ENCODE results near the gene NR2F1.
A peak's percentile ranks its signal among the peaks of the same experiment; 100 is the strongest.

The NR2F1 gene

GRCh38 chr5:93580927-93581445, 2.0 kb upstream of the NR2F1 start, which contains the start of gene NR2F1-AS1:
TSS of gene NR2F1-AS1 (minus strand) at chr5:93581219.
- peak within 1 kb of the TSS; percentile 89 for H2AFZ ChIP-seq (ENCODE audit: low read depth, low read length, severe bottlenecking)
- no peaks in the 10 kb centered on the region for H3K79me2 ChIP-seq (ENCODE audit: insufficient read depth, low read length)
- H4K20me1 ChIP-seq (ENCODE audit: low read depth, low read length) = no peaks in the 10 kb centered on the region
- no peak for TF ChIP-seq CTCF (IDR thresholded peaks at IDR 0.05; ENCODE audit: insufficient read depth, low read length, poor library complexity, severe bottlenecking)
- TF ChIP-seq EZH2phosphoT487 (conservative IDR thresholded peaks at IDR 0.05; ENCODE audit: low read length) = no peak
- peak within 1 kb of the TSS; percentile 97 for H3K4me2 ChIP-seq (ENCODE audit: low read depth, low read length, poor library complexity, severe bottlenecking)
- no peaks in the 10 kb centered on the region for H3K36me3 ChIP-seq (ENCODE audit: low read length)
- no peaks in the 10 kb centered on the region for H3K9me2 ChIP-seq (replicated peaks; ENCODE audit: insufficient read depth, low read length)
- no peak within 1 kb of the TSS for H3K27ac ChIP-seq (ENCODE audit: low read depth, low read length)
- no peaks in the 10 kb centered on the region for H3K9me3 ChIP-seq (ENCODE audit: insufficient read depth, low read length)
- H3F3A ChIP-seq (ENCODE audit: insufficient read depth) = peaks cover 6% of the 10 kb centered on the region; the same call in 1 of the 2 replicates
- no peaks in the 10 kb centered on the region for H3K27me3 ChIP-seq (ENCODE audit: low read length)
- H3K9ac ChIP-seq (ENCODE audit: low read length) = peak within 1 kb of the TSS; percentile 33
- peak within 1 kb of the TSS; percentile 57 for H3K4me3 ChIP-seq (ENCODE audit: insufficient read depth, low read length, poor library complexity, severe bottlenecking)

- peak overlapping the region; percentile 57 for H3K4me3 ChIP-seq (ENCODE audit: insufficient read depth, low read length, poor library complexity, severe bottlenecking)
- no peaks in the 10 kb centered on the region for H3K27me3 ChIP-seq (ENCODE audit: low read length)
Measured at GRCh38 chr5:93582167-93582462, 907 bp upstream of the NR2F1 start.

GRCh38 chr5:93583439-93583767, 381 bp downstream of the NR2F1 start:
- peaks cover 6% of the 10 kb centered on the region; the same call in 1 of the 2 replicates for H3F3A ChIP-seq (ENCODE audit: insufficient read depth)
- no peaks in the 10 kb centered on the region for H4K20me1 ChIP-seq (ENCODE audit: low read depth, low read length)
- no peaks in the 10 kb centered on the region for H3K79me2 ChIP-seq (ENCODE audit: insufficient read depth, low read length)
- H3K36me3 ChIP-seq (ENCODE audit: low read length) = no peaks in the 10 kb centered on the region
- no peaks in the 10 kb centered on the region for H3K27me3 ChIP-seq (ENCODE audit: low read length)
- no peak for TF ChIP-seq EZH2phosphoT487 (conservative IDR thresholded peaks at IDR 0.05; ENCODE audit: low read length)
- no peak for TF ChIP-seq CTCF (IDR thresholded peaks at IDR 0.05; ENCODE audit: insufficient read depth, low read length, poor library complexity, severe bottlenecking)
- peak overlapping the region; percentile 51 for H2AFZ ChIP-seq (ENCODE audit: low read depth, low read length, severe bottlenecking)
- no peak overlapping the region for H3K27ac ChIP-seq (ENCODE audit: low read depth, low read length)
- no peak overlapping the region for H3K9ac ChIP-seq (ENCODE audit: low read length)
- peak overlapping the region; percentile 97 for H3K4me2 ChIP-seq (ENCODE audit: low read depth, low read length, poor library complexity, severe bottlenecking)
- no peaks in the 10 kb centered on the region for H3K9me3 ChIP-seq (ENCODE audit: insufficient read depth, low read length)
- H3K4me3 ChIP-seq (ENCODE audit: insufficient read depth, low read length, poor library complexity, severe bottlenecking) = peak overlapping the region; percentile 57
- no peaks in the 10 kb centered on the region for H3K9me2 ChIP-seq (replicated peaks; ENCODE audit: insufficient read depth, low read length)

More at GRCh38 chr5:93582167-93582462, 907 bp upstream of the NR2F1 start:
- Histone ChIP-seq H3K36me3 (ENCODE audit: low read length) (no peaks in the 10 kb centered on the region), H3K9me2 (replicated peaks; ENCODE audit: insufficient read depth, low read length) (no peaks in the 10 kb centered on the region), H3K27ac (ENCODE audit: low read depth, low read length) (no peak overlapping the region), H3K9me3 (ENCODE audit: insufficient read depth, low read length) (no peaks in the 10 kb centered on the region), H3F3A (ENCODE audit: insufficient read depth) (peaks cover 6% of the 10 kb centered on the region; the same call in 1 of the 2 replicates), H2AFZ (ENCODE audit: low read depth, low read length, severe bottlenecking) (peak overlapping the region; percentile 89), H3K4me2 (ENCODE audit: low read depth, low read length, poor library complexity, severe bottlenecking) (peak overlapping the region; percentile 97), H3K9ac (ENCODE audit: low read length) (peak overlapping the region; percentile 33), H4K20me1 (ENCODE audit: low read depth, low read length) (no peaks in the 10 kb centered on the region), H3K79me2 (ENCODE audit: insufficient read depth, low read length) (no peaks in the 10 kb centered on the region)
- TF ChIP-seq CTCF (IDR thresholded peaks at IDR 0.05; ENCODE audit: insufficient read depth, low read length, poor library complexity, severe bottlenecking) = no peak
- no peak for TF ChIP-seq EZH2phosphoT487 (conservative IDR thresholded peaks at IDR 0.05; ENCODE audit: low read length)
